Endothelial cell (in vitro differentiated cells): ENCODE results near the gene CNPY4. TPM values are rescaled to one million over a fixed set of nuclear protein-coding genes. Genes with fewer than 3 reads are reported as not detected.

ENCODE experiments used
- DNase-seq: peaks from one replicate; pipeline ENCODE4 v3.0.0; 2021; ENCODE audit warnings: low spot score
- H3K27ac Mint-ChIP-seq: one replicate; pipeline ENCODE4 v1.8.0; 2021; ENCODE audit warnings: mixed read lengths, inconsistent platforms; ENCODE audit not compliant: unreplicated experiment
- H3K27me3 Mint-ChIP-seq: one replicate; pipeline ENCODE4 v1.8.0; 2021; ENCODE audit warnings: mild to moderate bottlenecking, moderate library complexity, mixed read lengths, inconsistent platforms; ENCODE audit not compliant: unreplicated experiment
- H3K36me3 Mint-ChIP-seq: one replicate; pipeline ENCODE4 v1.8.0; 2021; ENCODE audit warnings: mild to moderate bottlenecking, low read depth, mixed read lengths, inconsistent platforms; ENCODE audit not compliant: unreplicated experiment
- H3K4me1 Mint-ChIP-seq: one replicate; pipeline ENCODE4 v1.8.0; 2021; ENCODE audit warnings: mild to moderate bottlenecking, mixed read lengths, inconsistent platforms; ENCODE audit not compliant: unreplicated experiment
- H3K4me3 Mint-ChIP-seq: one replicate; pipeline ENCODE4 v1.8.0; 2021; ENCODE audit warnings: mild to moderate bottlenecking, mixed read lengths, inconsistent platforms; ENCODE audit not compliant: unreplicated experiment
- H3K9me3 Mint-ChIP-seq: one replicate; pipeline ENCODE4 v1.8.0; 2021; ENCODE audit warnings: mixed read lengths, inconsistent platforms; ENCODE audit not compliant: unreplicated experiment
- CTCF ChIP-seq: fragments of 200-600 bp; sonication (generic); IDR thresholded peaks from one replicate; pipeline ENCODE4 v1.5.0; 2021; ENCODE audit warnings: antibody characterized with exemption; ENCODE audit not compliant: unreplicated experiment
- total RNA-seq: library from RNA; stranded (reverse); fragmentation: NEBNext Ultra II Directional; extraction: Animal tissue kit (Norgen Biotek cat#: 25700); gene quantifications from one replicate; pipeline ENCODE4 v1.2.1, GENCODE V29; 2021; ENCODE audit not compliant: unreplicated experiment

Gene CNPY4
- total RNA-seq, 1 donor from 2014 or later = 28.3 TPM

GRCh38 chr7:100167912-100168323 lies 48.5 kb downstream of the CNPY4 start:
- peaks cover 34% of the 10 kb centered on the region for H3K4me1 Mint-ChIP-seq
- no peak for DNase-seq
- H3K27ac Mint-ChIP-seq = no peak overlapping the region
- peak overlapping the region; percentile 84 for H3K4me3 Mint-ChIP-seq
- no peaks in the 10 kb centered on the region for H3K9me3 Mint-ChIP-seq
- TF ChIP-seq CTCF = no peak
- H3K27me3 Mint-ChIP-seq = peaks cover 29% of the 10 kb centered on the region
- peaks cover 5% of the 10 kb centered on the region for H3K36me3 Mint-ChIP-seq

- no peak for TF ChIP-seq CTCF
- Mint-ChIP-seq H3K27ac (no peak overlapping the region), H3K36me3 (peaks cover 11% of the 10 kb centered on the region), H3K4me1 (peaks cover 34% of the 10 kb centered on the region), H3K4me3 (no peak overlapping the region), H3K27me3 (peaks cover 34% of the 10 kb centered on the region), H3K9me3 (no peaks in the 10 kb centered on the region)
- no peak for DNase-seq
Observed at GRCh38 chr7:100169147-100169850, 49.9 kb downstream of the CNPY4 start.

GRCh38 chr7:100170101-100170897 lies 50.9 kb downstream of the CNPY4 start:
- Mint-ChIP-seq H3K9me3 (no peaks in the 10 kb centered on the region), H3K4me1 (peaks cover 37% of the 10 kb centered on the region), H3K36me3 (peaks cover 20% of the 10 kb centered on the region), H3K27ac (peak overlapping the region; percentile 55), H3K4me3 (peak overlapping the region; percentile 81), H3K27me3 (peaks cover 36% of the 10 kb centered on the region)
- TF ChIP-seq CTCF = no peak
- no peak for DNase-seq

- no peaks in the 10 kb centered on the region for H3K9me3 Mint-ChIP-seq
- peaks cover 42% of the 10 kb centered on the region for H3K4me1 Mint-ChIP-seq
- no peak overlapping the region for H3K4me3 Mint-ChIP-seq
- peak; percentile 31 for DNase-seq
- H3K27ac Mint-ChIP-seq = no peak overlapping the region
- peaks cover 20% of the 10 kb centered on the region for H3K36me3 Mint-ChIP-seq
- TF ChIP-seq CTCF = no peak
- peaks cover 35% of the 10 kb centered on the region for H3K27me3 Mint-ChIP-seq
Observed at GRCh38 chr7:100171087-100171681, 51.8 kb downstream of the CNPY4 start.
